HT-29 (cell line): ENCODE results near the gene NRCAM. TPM values are rescaled to one million over a fixed set of nuclear protein-coding genes. Genes with fewer than 3 reads are reported as not detected.

ENCODE experiments used
- DNase-seq: peaks from one replicate; pipeline ENCODE4 v3.0.0-alpha.2; 2015; ENCODE audit warnings: low spot score
- total RNA-seq: library from RNA; depleted of rRNA; stranded (reverse); fragments of >200 nt; shearing (Covaris generic); gene quantifications from 2 replicates; pipeline ENCODE4 v1.2.3, GENCODE V29; 2014

Gene NRCAM
- total RNA-seq, 1 experiment from 2014 or later: 0.61 TPM

- DNase-seq: no peak
These were observed 250.9 kb downstream of the NRCAM start for GRCh38 chr7:108205311-108205710.

GRCh38 chr7:108204281-108204796 is 251.9 kb downstream of the NRCAM start:
- no peak for DNase-seq

GRCh38 chr7:108203537-108203936 is 252.7 kb downstream of the NRCAM start:
- no peak for DNase-seq

GRCh38 chr7:108202743-108203142 is 253.5 kb downstream of the NRCAM start:
- no peak for DNase-seq

- DNase-seq: no peak
These were observed 254.5 kb downstream of the NRCAM start for GRCh38 chr7:108201766-108202165.

GRCh38 chr7:108200326-108200725 is 255.9 kb downstream of the NRCAM start:
- DNase-seq: no peak

- no peak for DNase-seq
These were observed 258.7 kb downstream of the NRCAM start for GRCh38 chr7:108197371-108198091.

- DNase-seq: no peak
These were observed 260.2 kb downstream of the NRCAM start for GRCh38 chr7:108196004-108196403.

- DNase-seq: no peak
These were observed 262.4 kb downstream of the NRCAM start for GRCh38 chr7:108193594-108194498.

- DNase-seq: no peak
These were observed 265.3 kb downstream of the NRCAM start for GRCh38 chr7:108190891-108191290.

GRCh38 chr7:108189733-108190388 is 266.4 kb downstream of the NRCAM start:
- DNase-seq: no peak

- DNase-seq: no peak
These were observed 267.5 kb downstream of the NRCAM start for GRCh38 chr7:108188724-108189123.

GRCh38 chr7:108181073-108181985 is 274.9 kb downstream of the NRCAM start:
- DNase-seq: peak; percentile 88

- DNase-seq: no peak
These were observed 277.8 kb downstream of the NRCAM start for GRCh38 chr7:108178398-108178797.

GRCh38 chr7:108171164-108171563 is 285.1 kb downstream of the NRCAM start:
- DNase-seq: no peak

GRCh38 chr7:108170251-108170650 is 286.0 kb downstream of the NRCAM start:
- DNase-seq: no peak

- no peak for DNase-seq
These were observed 288.8 kb downstream of the NRCAM start for GRCh38 chr7:108167460-108167859.

GRCh38 chr7:108166687-108167086 is 289.5 kb downstream of the NRCAM start:
- no peak for DNase-seq

GRCh38 chr7:108165723-108166122 is 290.5 kb downstream of the NRCAM start:
- no peak for DNase-seq

GRCh38 chr7:108164946-108165345 is 291.3 kb downstream of the NRCAM start:
- no peak for DNase-seq

- DNase-seq: no peak
These were observed 291.9 kb downstream of the NRCAM start for GRCh38 chr7:108164342-108164741.
